Measurements from ENCODE around the gene MOGAT2. TPM values are rescaled to one million over a fixed set of nuclear protein-coding genes. Genes with fewer than 3 reads are reported as not detected.

MOGAT2 gene
- total and polyA plus RNA-seq, 2 of the 13 experiments (the other 11 are each of a cell fraction or from before 2014, with no cell fraction given) = 27.2 to 27.8 TPM

GRCh38 chr11:75719340-75720239, 2.0 kb downstream of the MOGAT2 start (continued):
- TF ChIP-seq BRCA1 (CRISPR knock-in tag; IDR thresholded peaks at IDR 0.05) = no peak
- TF ChIP-seq HIVEP1 (CRISPR knock-in tag; IDR thresholded peaks at IDR 0.05) = no peak
- no peak for TF ChIP-seq ZNF333 (CRISPR knock-in tag; IDR thresholded peaks at IDR 0.05; ENCODE audit: borderline replicate concordance)
- TF ChIP-seq, protein P1, sequence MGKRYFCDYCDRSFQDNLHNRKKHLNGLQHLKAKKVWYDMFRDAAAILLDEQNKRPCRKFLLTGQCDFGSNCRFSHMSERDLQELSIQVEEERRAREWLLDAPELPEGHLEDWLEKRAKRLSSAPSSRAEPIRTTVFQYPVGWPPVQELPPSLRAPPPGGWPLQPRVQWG (CRISPR knock-in tag; IDR thresholded peaks at IDR 0.05; ENCODE audit: borderline replicate concordance, low read depth) = no peak
- TF ChIP-seq XBP1 (CRISPR knock-in tag; IDR thresholded peaks at IDR 0.05) = no peak
- TF ChIP-seq SMYD3 (CRISPR knock-in tag; IDR thresholded peaks at IDR 0.05) = 0 out of 2 replicates have a peak, but pooled peaks have one; percentile 39
- TF ChIP-seq ZSCAN22 (CRISPR knock-in tag; IDR thresholded peaks at IDR 0.05) = no peak
- TF ChIP-seq RXRA (CRISPR knock-in tag; IDR thresholded peaks at IDR 0.05) = peak; percentile 62; the same call in 1 of the 2 replicates
- TF ChIP-seq, protein P2, sequence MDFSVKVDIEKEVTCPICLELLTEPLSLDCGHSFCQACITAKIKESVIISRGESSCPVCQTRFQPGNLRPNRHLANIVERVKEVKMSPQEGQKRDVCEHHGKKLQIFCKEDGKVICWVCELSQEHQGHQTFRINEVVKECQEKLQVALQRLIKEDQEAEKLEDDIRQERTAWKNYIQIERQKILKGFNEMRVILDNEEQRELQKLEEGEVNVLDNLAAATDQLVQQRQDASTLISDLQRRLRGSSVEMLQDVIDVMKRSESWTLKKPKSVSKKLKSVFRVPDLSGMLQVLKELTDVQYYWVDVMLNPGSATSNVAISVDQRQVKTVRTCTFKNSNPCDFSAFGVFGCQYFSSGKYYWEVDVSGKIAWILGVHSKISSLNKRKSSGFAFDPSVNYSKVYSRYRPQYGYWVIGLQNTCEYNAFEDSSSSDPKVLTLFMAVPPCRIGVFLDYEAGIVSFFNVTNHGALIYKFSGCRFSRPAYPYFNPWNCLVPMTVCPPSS (IDR thresholded peaks at IDR 0.05) = no peak
- no peak for TF ChIP-seq PLRG1 (conservative IDR thresholded peaks at IDR 0.05)
- TF ChIP-seq STAT5B (CRISPR knock-in tag; IDR thresholded peaks at IDR 0.05) = no peak
- no peak for TF ChIP-seq ZNF468 (CRISPR knock-in tag; IDR thresholded peaks at IDR 0.05)
- TF ChIP-seq ZBTB7B (CRISPR knock-in tag; IDR thresholded peaks at IDR 0.05) = peak; percentile 77; the same call in 1 of the 2 replicates
- no peak for TF ChIP-seq RFX1 (IDR thresholded peaks at IDR 0.05)
- no peak for TF ChIP-seq NKX3-1 (CRISPR knock-in tag; IDR thresholded peaks at IDR 0.05)
- peak in 1 of 2 experiments; percentile 74; a peak in 2 of 4 replicates for TF ChIP-seq KLF16 (CRISPR knock-in tag; IDR thresholded peaks at IDR 0.05)
- peak; percentile 62 for TF ChIP-seq ZEB1 (IDR thresholded peaks at IDR 0.05; ENCODE audit: insufficient replicate concordance, low read depth)
- no peak for TF ChIP-seq SRSF9 (IDR thresholded peaks at IDR 0.05; ENCODE audit: borderline replicate concordance, insufficient read depth, low read depth, low read length, poor library complexity, severe bottlenecking)
- no peak for TF ChIP-seq NFE2 (CRISPR knock-in tag; IDR thresholded peaks at IDR 0.05)
- TF ChIP-seq ZSCAN25 (CRISPR knock-in tag; IDR thresholded peaks at IDR 0.05) = peak; percentile 51; the same call in 1 of the 2 replicates
- no peak for TF ChIP-seq NBN (conservative IDR thresholded peaks at IDR 0.05)
- TF ChIP-seq GATAD1 (CRISPR knock-in tag; IDR thresholded peaks at IDR 0.05) = peak; percentile 24; the same call in 1 of the 2 replicates
- TF ChIP-seq ZNF7 (CRISPR knock-in tag; IDR thresholded peaks at IDR 0.05) = 0 out of 2 replicates have a peak, but pooled peaks have one; percentile 41
- no peak; the same call in 1 of the 2 replicates for TF ChIP-seq ZNF761 (CRISPR knock-in tag; conservative IDR thresholded peaks at IDR 0.05)
- no peak; the same call in 1 of the 2 replicates for TF ChIP-seq FOXO1 (CRISPR knock-in tag; IDR thresholded peaks at IDR 0.05)
- TF ChIP-seq, protein P3, sequence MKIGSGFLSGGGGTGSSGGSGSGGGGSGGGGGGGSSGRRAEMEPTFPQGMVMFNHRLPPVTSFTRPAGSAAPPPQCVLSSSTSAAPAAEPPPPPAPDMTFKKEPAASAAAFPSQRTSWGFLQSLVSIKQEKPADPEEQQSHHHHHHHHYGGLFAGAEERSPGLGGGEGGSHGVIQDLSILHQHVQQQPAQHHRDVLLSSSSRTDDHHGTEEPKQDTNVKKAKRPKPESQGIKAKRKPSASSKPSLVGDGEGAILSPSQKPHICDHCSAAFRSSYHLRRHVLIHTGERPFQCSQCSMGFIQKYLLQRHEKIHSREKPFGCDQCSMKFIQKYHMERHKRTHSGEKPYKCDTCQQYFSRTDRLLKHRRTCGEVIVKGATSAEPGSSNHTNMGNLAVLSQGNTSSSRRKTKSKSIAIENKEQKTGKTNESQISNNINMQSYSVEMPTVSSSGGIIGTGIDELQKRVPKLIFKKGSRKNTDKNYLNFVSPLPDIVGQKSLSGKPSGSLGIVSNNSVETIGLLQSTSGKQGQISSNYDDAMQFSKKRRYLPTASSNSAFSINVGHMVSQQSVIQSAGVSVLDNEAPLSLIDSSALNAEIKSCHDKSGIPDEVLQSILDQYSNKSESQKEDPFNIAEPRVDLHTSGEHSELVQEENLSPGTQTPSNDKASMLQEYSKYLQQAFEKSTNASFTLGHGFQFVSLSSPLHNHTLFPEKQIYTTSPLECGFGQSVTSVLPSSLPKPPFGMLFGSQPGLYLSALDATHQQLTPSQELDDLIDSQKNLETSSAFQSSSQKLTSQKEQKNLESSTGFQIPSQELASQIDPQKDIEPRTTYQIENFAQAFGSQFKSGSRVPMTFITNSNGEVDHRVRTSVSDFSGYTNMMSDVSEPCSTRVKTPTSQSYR (CRISPR knock-in tag; IDR thresholded peaks at IDR 0.05; ENCODE audit: borderline replicate concordance) = no peak
